NCI-H128 (cell line): Measurements from ENCODE around the gene ITSN1.

Experiments used
- DNase-seq: peaks from one replicate; lab custom pipeline; 2025; ENCODE audit not compliant: unreplicated experiment; lab: John Stamatoyannopoulos, UW

The ITSN1 gene

GRCh38 chr21:33677450-33677849 is 35.1 kb downstream of the ITSN1 start:
- no peak for DNase-seq

DNA sequence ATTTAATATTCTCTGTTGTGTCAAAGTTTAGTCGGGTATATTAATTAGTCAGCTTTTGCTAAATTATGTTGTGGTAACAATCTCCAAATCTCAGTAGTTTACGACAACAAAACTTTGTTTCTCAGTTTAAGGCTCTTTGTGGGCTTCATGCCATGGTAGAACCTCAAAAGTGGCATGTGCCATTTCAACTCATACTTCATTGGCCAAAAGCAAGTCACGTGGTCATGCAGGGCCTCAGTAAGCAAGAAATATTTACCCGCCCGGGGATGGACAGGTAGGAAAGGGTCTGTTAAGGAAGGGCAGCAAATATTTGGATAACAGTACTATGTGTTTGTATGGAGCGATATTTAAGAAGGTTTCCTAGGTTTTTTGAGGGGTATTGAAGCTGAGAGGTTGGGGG is 38.6 kb downstream of the ITSN1 start:
- no peak for DNase-seq

- DNase-seq = no peak
These were observed 40.8 kb downstream of the ITSN1 start for GRCh38 chr21:33682992-33683627.

DNA sequence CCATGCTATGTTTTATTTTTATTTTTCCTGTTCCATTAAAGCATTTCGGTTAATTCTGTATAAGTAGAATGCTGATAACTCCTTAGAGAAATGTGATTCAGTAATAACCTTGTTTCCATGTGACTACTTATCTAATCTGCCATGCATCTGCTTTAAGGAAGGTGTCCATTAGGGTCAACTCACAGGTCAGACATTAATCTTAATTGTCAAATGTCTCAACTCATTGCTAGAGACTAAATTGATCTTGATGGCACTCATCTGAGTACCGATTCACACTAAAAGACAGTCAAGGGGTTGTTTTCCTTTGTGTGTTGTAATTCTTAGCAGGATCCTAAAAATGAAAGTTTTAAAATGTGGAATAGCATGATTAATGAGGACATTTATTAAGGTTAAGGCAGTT is 41.8 kb downstream of the ITSN1 start:
- DNase-seq = no peak

GRCh38 chr21:33684923-33685560 is 42.7 kb downstream of the ITSN1 start:
- DNase-seq = no peak

DNA sequence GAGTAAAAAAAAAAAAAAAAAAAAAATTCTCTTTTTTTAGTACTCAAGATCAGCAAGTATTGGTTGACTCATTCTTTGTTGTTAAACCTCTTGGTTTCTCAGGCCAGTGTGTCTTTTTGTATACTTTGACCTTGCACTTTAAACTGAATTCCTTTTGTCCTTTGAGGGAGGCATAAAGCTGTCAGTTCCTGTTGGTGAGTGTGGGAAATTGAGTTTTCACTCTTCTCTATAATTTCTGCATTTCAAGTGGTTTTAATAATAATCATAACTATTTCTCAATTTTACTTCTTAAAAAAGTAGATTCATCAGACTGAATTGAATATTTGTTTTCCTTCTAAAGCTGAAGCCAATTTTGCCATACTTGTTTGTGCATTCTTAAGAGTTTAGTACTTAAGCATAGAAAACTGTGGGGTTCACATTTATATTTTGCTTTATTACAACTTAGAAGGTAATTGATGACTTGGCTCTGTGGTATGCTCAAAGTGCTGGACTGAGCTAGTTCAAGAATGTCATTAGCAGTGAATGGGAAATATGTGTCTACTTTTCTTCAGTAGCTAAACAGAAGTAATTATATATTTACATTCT is 43.4 kb downstream of the ITSN1 start:
- no peak for DNase-seq

- DNase-seq = no peak
These were observed 44.1 kb downstream of the ITSN1 start for GRCh38 chr21:33686386-33686785.

GRCh38 chr21:33687634-33688033 is 45.3 kb downstream of the ITSN1 start:
- no peak for DNase-seq

GRCh38 chr21:33688353-33688752 is 46.1 kb downstream of the ITSN1 start:
- no peak for DNase-seq

GRCh38 chr21:33690874-33691273 is 48.6 kb downstream of the ITSN1 start:
- DNase-seq = no peak

DNA sequence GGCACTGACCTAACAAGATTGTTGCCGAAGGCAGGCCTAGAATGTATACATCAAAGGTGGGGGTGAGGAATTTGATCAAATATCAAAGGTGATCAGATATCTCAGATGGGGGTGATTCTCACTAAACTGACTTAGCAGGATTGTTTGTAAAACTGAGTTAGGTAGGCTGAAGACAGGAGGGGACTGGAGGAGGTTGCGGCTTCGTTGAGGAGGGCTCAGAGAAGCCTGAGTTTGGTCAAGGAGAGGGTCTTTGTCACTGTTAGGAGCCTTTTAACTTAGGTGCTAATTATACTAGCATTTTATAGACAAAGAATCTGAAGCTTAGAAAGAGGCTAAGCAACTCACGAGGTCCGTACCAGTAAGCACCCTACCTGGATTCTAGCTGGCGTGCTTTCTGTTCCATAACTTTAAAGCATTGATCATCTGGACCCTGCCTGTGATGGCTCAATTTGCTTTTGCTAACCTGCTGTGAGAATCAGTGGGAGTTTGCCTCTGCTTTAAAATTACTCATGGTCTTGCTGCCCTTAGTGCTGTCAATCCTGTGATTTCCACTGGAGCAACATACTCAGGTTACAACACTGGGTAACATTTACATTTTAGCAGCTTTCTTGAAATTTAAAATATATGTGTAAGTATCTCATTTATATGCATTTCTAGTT is 49.8 kb downstream of the ITSN1 start:
- DNase-seq = no peak

DNA sequence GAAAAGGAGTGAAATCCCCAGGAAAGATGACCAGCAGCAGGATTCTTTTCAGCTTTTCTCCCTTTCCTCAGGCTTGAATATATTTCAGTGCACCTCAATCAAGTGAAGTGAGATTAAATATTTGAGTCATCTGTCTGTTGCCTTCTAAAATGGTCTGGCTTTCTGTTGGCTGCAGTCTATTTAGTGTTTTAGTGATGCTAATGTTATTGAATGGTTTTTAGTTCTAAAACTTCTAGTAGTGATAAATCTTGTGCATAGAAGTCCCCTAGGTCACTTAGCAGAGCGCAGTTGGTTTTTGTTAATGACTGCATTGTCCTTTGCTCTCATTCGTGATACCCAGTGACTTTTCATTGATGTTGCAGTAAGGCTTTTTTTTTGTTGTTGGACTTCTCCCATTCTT is 53.5 kb downstream of the ITSN1 start:
- DNase-seq = no peak

- DNase-seq = no peak
These were observed 54.2 kb downstream of the ITSN1 start for GRCh38 chr21:33696465-33696864.

DNA sequence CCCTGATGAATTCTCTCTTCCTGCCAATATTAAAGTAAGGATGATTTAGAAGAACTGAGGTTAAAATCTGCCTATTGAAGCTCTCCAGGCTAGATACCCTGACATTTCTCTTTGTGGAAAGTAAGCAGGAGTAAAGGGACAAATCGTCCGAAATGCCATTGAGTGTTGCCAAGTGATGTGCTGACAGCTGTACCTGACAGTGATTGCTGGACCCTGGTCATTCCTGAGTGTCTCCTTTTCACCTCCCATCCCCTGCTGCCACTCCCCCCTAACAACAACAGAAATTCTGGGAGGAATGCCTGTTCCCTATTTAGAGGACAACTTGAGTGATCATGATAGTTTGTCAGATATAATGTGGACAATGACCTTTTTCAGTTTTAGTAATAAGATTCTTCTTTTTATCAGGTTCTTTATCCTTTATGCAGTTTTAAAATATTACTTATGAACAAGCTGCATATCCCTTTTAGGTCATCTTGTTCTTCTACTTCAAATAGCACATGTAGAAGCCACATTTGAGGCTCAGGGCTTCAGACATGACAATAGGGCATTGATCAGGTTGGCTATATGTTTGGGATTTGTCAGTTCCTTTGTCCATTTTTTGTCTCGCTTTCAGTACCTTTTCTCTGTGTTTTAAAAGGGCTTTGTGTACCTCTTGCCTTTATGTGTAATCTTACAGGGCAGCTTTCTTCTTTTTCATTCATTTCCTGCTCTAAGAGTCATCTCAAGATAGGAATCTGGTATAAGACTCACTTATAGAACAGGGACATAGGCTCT is 56.0 kb downstream of the ITSN1 start:
- no peak for DNase-seq

GRCh38 chr21:33699277-33699676 is 57.0 kb downstream of the ITSN1 start:
- DNase-seq = no peak

DNA sequence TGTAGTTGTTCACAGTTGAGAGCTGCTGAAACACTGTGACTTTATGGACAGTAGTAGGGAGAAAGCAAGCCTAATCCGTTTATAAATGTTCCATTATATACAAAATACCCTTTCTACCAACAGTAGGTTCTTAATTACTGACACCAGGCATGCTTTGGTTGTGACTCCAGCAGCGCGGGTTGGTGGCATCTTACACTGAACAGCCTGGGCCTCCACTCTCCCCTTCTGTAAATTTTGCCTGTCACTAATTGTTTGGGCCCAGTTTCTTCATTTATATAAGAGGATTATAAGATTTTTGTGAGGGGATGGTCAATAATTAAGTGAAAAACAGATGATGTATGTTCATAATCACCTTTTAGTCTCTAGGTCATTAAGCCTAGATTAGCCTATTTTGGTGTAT is 58.2 kb downstream of the ITSN1 start:
- DNase-seq = no peak

GRCh38 chr21:33703750-33704606 is 61.7 kb downstream of the ITSN1 start:
- no peak for DNase-seq

- no peak for DNase-seq
These were observed 65.5 kb downstream of the ITSN1 start for GRCh38 chr21:33707846-33708245.

DNA sequence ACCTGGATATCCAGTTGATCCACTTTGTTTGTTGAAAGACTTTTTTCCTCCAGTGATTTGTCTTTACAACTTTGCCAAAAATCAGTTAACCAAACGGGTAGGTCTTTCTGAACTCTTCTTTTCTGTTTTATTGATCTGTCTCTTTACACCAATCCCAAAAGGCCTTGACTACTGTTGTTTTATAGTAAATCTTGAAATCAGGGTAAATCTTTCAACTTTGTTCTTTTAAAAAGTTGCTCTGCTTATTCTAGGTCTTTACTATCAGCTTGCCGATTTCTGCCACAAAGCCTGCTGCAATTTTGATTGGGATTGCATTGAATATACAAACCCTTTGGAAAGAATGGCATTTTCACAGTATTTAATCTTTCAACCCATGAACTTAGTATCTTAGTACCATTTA is 66.6 kb downstream of the ITSN1 start:
- DNase-seq = no peak

- DNase-seq = no peak
These were observed 69.9 kb downstream of the ITSN1 start for GRCh38 chr21:33712022-33712803.
